GM18873 (cell line): ENCODE results near the gene PGA5.
"Not testable (repeated sequence)": the region's sequence is repeated elsewhere in the genome, so short reads cannot be mapped to it uniquely, and the experiment has no call there.

Experiments used
- ATAC-seq: cut with Tn5 transposase; IDR thresholded peaks from one replicate; pipeline ENCODE4 v1.9.1; 2021; ENCODE audit warnings: mild to moderate bottlenecking, moderate library complexity, moderate number of reproducible peaks; ENCODE audit not compliant: unreplicated experiment, low FRiP score

Gene PGA5

GRCh38 chr11:61240875-61241274 is at the start of gene PGA5:
TSS of gene PGA5 (plus strand) at chr11:61241175. CDS start at chr11:61241227, 52 bp downstream.
- not testable (repeated sequence) for ATAC-seq

DNA sequence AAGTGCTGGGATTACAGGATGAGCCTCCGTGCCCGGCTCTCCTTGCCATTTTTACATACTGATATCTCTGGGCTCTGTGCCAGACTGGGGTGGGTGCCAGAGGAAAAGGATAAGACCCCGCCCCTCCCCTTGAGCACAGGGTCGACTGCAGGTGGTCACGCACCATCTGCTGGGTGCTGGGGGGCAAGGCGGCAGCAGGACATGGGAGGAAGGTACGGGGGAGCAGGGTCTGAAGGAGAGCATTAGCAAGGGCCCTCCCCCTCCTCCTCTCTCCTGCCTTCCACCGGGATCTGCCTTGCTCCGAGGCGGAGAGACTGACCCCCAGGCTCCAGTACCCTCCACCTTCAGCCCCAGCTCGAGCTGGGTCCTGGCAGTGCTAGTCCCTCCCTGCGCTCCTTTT is 47.4 kb upstream of the PGA5 start:
- no peak for ATAC-seq

DNA sequence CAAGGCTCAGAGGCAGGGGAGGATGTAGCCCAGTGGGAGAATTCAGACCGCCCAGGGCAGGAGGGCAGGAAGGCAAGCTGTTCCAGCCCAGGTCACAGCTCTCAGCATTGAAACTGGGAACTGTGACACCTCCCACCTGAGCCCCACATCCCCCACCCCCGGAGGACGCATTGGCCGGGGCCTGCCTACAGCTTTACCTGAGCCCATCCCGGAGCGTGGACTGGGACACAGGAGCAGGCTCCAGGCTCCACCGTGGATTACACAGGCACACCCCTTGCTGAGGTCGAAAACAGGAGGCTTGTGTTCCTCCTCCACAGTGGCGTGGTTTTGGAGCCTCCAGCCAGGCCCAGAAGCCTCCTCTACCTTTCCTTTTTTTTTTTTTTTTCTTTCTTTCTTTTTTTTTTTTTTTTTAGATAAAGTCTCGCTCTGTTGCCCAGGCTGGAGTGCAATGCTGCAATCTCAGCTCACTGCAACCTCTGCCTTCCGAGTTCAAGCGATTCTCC is 46.8 kb upstream of the PGA5 start:
- ATAC-seq, result no peak

- ATAC-seq, result no peak
Observed at GRCh38 chr11:61194981-61195695, 45.8 kb upstream of the PGA5 start.

- no peak for ATAC-seq
Observed at GRCh38 chr11:61195719-61196118, 45.3 kb upstream of the PGA5 start.

DNA sequence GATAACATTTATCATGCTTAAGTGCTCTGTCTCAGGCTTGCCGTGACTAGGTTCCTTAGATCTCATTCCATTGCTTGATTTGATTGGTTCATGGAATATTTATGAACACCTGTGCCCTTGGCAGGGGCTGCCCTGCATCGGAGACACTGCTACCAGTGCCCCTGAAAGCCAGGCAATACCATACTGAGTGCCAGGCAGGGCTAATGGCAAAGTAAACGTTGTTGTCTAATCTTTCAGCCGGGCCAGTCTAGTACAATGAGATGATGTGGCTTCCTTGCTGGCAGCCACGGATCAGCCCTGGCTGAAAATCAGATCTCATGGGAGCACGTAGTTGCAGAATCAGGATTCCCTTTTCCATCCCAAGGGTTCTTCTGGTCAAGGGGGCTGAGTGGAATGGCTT is 42.6 kb upstream of the PGA5 start:
- ATAC-seq, result no peak

- ATAC-seq, result no peak
Observed at GRCh38 chr11:61198948-61199523, 41.9 kb upstream of the PGA5 start.

GRCh38 chr11:61201476-61201875 is 39.5 kb upstream of the PGA5 start:
- no peak for ATAC-seq

- not testable (repeated sequence) for ATAC-seq
Observed at GRCh38 chr11:61202950-61203746, 37.8 kb upstream of the PGA5 start, which contains the start of gene PGA3. TSS of gene PGA3 (plus strand) at chr11:61203515. CDS start at chr11:61203565, 50 bp downstream.

DNA sequence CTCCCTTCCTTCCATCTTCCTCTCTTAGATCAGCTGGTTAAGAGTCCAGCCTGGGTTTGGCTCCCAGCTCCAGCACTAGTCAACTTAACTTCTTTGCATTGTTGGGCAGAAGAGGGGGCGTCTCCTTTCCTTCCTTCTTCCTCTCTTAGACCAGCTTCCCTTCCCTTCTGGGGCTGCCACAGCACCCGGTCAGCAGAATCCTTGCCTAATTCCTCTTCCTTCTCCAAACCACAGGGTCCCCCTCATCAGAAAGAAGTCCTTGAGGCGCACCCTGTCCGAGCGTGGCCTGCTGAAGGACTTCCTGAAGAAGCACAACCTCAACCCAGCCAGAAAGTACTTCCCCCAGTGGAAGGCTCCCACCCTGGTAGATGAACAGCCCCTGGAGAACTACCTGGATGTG is 37.1 kb upstream of the PGA5 start:
- not testable (repeated sequence) for ATAC-seq

DNA sequence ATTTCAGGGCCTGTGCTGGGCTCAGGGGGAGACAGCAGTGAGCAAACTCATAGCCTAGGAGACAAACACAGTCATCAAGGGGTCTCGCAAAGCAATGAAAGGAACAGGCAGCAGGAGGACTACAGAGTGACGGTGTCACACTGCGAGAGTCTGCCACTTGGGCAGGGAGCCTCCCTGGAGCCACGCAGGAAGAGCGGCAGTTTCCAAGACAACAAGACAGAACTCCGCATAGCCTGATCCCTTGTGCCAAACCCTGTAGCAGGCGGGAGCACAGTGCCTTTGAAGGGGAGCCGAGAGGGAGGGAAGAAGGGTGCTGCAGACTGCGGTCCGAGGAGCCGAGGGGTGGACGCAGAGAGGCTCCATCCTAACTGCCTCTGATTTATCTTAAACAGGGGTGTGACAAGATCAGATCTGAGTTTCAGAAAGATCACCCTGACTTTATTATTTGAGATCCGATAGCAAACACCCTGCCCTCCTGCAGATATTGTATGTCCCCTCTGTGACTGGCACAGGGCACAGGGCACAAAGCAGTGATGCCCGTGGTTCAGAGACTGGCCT is 36.4 kb upstream of the PGA5 start:
- ATAC-seq, result not testable (repeated sequence)

DNA sequence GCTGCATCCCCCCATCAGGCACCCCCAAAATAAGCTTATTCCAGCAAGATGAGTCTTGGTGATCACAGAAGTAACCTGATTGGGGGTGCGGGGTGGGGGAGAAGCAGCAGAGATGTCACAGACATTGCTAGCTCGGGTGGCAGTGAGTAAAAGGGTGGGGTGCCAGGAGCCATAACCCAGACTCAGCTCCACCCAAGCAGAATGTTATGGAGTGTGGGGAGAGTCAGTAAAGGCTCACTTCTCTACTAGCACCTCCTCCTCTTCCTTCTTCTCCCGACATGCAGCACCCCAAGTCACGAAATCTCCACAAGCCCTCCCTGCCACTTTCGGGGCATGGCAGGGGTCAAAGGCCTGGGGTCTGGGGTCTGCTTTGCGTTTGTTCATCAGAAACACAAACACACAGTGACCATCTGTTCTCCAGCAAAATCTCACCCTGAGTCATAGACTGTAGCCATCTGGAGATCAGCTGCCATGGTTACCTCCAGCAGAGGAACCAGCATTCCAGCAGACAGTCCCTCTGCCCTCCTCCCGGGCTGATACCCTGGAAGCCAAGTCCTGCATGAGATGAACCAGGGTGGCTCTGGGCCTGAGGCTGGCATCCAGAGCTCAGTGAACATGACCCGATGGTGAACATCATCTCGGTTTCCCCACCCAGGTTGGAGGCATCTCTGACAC is 33.2 kb upstream of the PGA5 start:
- ATAC-seq, result not testable (repeated sequence)

DNA sequence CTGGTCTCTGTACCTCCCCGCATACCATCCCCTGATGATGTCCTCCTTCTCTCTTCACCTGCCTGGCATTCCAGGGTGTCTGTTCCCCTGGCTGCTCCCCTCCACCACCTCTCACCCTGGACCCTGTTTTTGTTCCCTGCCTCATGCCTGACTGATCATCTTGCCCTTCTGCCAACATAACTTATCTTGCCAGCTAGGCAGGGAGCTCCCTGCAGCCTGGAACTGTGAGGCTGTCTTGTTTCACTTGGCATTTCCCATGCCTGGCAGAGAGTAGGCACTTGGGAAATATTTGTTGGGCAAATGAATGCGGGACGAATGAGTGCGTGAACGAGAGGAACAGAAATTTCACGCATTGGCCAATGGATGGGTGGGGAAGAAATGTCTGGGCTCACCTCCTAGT is 30.3 kb upstream of the PGA5 start:
- not testable (repeated sequence) for ATAC-seq

DNA sequence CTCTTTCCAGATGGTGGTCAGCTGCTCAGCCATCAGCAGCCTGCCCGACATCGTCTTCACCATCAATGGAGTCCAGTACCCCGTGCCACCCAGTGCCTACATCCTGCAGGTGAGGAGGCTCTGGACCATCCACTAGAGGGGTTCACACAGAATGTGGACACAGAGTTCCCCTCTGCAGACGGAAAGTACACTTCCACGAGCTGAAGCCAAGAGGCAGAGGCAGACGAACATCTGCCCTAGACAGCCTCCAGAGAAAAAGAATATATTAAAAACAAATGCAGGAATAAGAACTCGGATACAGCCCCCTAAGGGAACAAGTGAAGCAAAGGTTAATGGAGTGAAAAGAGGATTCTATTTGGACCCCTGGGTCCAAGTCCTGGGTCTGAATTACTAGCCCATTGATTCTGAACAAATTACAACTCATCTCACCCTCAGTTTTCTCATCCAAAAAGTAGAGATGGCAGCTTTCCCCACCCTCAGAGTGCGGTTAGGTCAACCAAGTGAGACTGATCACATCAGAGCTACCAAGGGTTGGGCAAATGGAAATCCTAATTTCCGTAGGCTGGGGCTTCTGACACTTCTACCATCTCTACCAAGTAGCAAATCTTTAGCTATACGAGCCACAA is 29.5 kb upstream of the PGA5 start:
- not testable (repeated sequence) for ATAC-seq

- ATAC-seq, result not testable (repeated sequence)
Observed at GRCh38 chr11:61212202-61212601, 28.8 kb upstream of the PGA5 start.

DNA sequence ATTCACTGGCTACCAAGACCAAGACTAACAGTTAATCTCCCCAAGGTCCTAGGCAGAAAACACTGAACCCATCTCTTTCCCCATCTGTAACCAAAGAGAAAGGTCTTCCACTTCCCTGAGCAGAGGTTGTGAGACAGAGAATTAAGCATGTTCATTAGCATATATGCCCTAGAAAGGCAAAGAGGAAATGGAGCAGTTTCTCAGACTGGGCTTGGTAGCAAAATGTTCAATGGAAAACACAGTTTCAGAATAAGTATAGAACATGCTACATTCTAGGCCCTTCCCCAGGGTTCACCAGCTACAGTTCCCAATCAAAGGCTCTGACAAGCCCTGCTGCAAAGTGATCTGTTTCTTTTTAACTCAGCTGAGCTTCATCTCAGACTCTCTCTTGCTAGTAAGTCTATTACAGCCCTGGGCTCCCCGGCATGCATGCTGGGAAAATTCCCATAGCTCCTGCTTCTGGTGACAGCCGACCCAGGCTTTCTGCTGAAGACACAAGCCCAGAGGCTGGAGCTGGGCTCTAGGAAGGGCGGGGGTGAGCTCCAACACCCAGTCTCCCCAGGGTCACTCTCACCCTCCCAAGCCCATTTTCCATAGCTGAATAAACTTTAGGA is 27.2 kb upstream of the PGA5 start:
- ATAC-seq, result not testable (repeated sequence)

- not testable (repeated sequence) for ATAC-seq
Observed at GRCh38 chr11:61218306-61218705, 22.7 kb upstream of the PGA5 start.

DNA sequence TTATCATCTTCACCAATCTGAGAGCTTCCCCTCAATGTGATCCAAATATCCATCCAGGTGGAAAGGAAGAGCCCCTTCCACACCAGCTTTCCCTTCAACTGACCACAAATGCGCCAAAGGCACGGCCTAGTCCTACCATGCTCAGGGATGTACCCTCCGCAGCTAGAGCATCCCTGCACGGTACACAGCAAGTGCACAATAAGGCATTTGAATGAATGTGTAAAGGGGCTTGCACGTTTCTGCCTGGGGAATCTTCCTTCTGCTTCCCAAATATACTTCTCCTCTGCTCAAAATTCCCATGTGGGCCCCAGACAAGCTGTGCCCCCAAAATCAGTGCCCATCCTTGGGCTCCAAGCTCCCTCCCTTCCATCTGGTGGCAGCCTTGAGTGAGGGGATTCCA is 22.0 kb upstream of the PGA5 start:
- not testable (repeated sequence) for ATAC-seq

GRCh38 chr11:61222047-61222446 is 18.9 kb upstream of the PGA5 start, which contains the start of gene PGA4:
TSS of gene PGA4 (plus strand) at chr11:61222347. CDS start at chr11:61222401, 54 bp downstream.
- not testable (repeated sequence) for ATAC-seq
